HepG2 (cell line): Measurements from ENCODE around the gene ACOXL. TPM values are rescaled to one million over a fixed set of nuclear protein-coding genes. Genes with fewer than 3 reads are reported as not detected.

ENCODE experiments used
- FOXO1 ChIP-seq: sonication (generic); formaldehyde crosslinking; IDR thresholded peaks from 2 replicates; pipeline ENCODE4 v1.4.0; 2020; ENCODE audit warnings: missing genetic modification reagents
- JUNB ChIP-seq: sonication (generic); formaldehyde crosslinking; IDR thresholded peaks from 2 replicates; pipeline ENCODE4 v1.8.0; 2022; ENCODE audit warnings: missing genetic modification reagents, mild to moderate bottlenecking, borderline replicate concordance
- KDM6A ChIP-seq: IDR thresholded peaks from 2 replicates; pipeline ENCODE4 v1.6.1; 2016; ENCODE audit warnings: low read depth
- KLF13 ChIP-seq: sonication (generic); formaldehyde crosslinking; IDR thresholded peaks from 2 replicates; pipeline ENCODE4 v1.4.0; 2020; ENCODE audit warnings: mild to moderate bottlenecking, missing genetic modification reagents
- MZF1 ChIP-seq: sonication (generic); formaldehyde crosslinking; IDR thresholded peaks from 2 replicates; pipeline ENCODE4 v1.8.1; 2023; ENCODE audit warnings: mild to moderate bottlenecking, missing genetic modification reagents, borderline replicate concordance
- PAF1 ChIP-seq: IDR thresholded peaks from 2 replicates; pipeline ENCODE4 v1.6.1; 2016; ENCODE audit warnings: missing genetic modification reagents, missing compliant biosample characterization
- PPARG ChIP-seq: conservative IDR thresholded peaks from 2 replicates; pipeline ENCODE4 v1.6.1; 2016; ENCODE audit warnings: missing biosample characterization, missing genetic modification reagents
- REPIN1 ChIP-seq: sonication (generic); formaldehyde crosslinking; IDR thresholded peaks from 2 replicates; pipeline ENCODE4 v1.8.0; 2022; ENCODE audit warnings: missing genetic modification reagents, low read depth, mild to moderate bottlenecking, borderline replicate concordance
- RFX5 ChIP-seq: IDR thresholded peaks from 2 replicates; pipeline ENCODE4 v1.6.1; 2011; ENCODE audit warnings: low read depth, low read length, improper control_type of control experiment
- SETDB1 ChIP-seq: sonication (generic); formaldehyde crosslinking; IDR thresholded peaks from 2 replicates; pipeline ENCODE4 v1.5.1; 2020; ENCODE audit warnings: missing genetic modification reagents, mild to moderate bottlenecking, borderline replicate concordance
- THAP11 ChIP-seq: IDR thresholded peaks from 2 replicates; pipeline ENCODE4 v1.6.1; 2016; ENCODE audit warnings: missing biosample characterization, missing genetic modification reagents
- ZBTB3 ChIP-seq: sonication (generic); formaldehyde crosslinking; IDR thresholded peaks from 2 replicates; pipeline ENCODE4 v1.4.0; 2020; ENCODE audit warnings: low read depth, mild to moderate bottlenecking, moderate library complexity, missing genetic modification reagents, borderline replicate concordance
- ZMAT3 ChIP-seq: sonication (generic); formaldehyde crosslinking; conservative IDR thresholded peaks from 2 replicates; pipeline ENCODE4 v1.7.0; 2021; ENCODE audit warnings: missing genetic modification reagents
- ZNF136 ChIP-seq: sonication (generic); formaldehyde crosslinking; IDR thresholded peaks from 2 replicates; pipeline ENCODE4 v1.8.1; 2022; ENCODE audit warnings: low read depth, mild to moderate bottlenecking, moderate library complexity, missing genetic modification reagents
- ZNF331 ChIP-seq: sonication (generic); formaldehyde crosslinking; IDR thresholded peaks from 2 replicates; pipeline ENCODE4 v1.4.0; 2020; ENCODE audit warnings: missing genetic modification reagents
- ZNF460 ChIP-seq: sonication (generic); formaldehyde crosslinking; IDR thresholded peaks from 2 replicates; pipeline ENCODE4 v1.5.1; 2020; ENCODE audit warnings: missing genetic modification reagents, mild to moderate bottlenecking, borderline replicate concordance
- ZNF484 ChIP-seq: sonication (generic); formaldehyde crosslinking; IDR thresholded peaks from 2 replicates; pipeline ENCODE4 v1.5.1; 2020; ENCODE audit warnings: mild to moderate bottlenecking, low read depth, missing genetic modification reagents, borderline replicate concordance
- ZNF780A ChIP-seq: sonication (generic); formaldehyde crosslinking; IDR thresholded peaks from 2 replicates; pipeline ENCODE4 v1.8.0; 2022; ENCODE audit warnings: mild to moderate bottlenecking, missing genetic modification reagents, moderate library complexity
- polyA plus RNA-seq, 8 experiments: library from polyadenylated mRNA; depleted of rRNA in 3 of 8; stranded (reverse) in 7 of 8; unstranded in 1 of 8; fragments of >200 nt; fragmentation: Illumina TruSeq in 4 of 8; extraction: Trizol in 4 of 8; gene quantifications; 2 replicates each; pipeline versions ENCODE4 v1.2.1 to v1.2.3, GENCODE V29; 2011 to 2016; ENCODE audit warnings: low read depth in 4 of 8, missing spikeins in 1 of 8, mixed read lengths in 1 of 8; ENCODE audit not compliant: insufficient read depth in 1 of 8
- total RNA-seq, 5 experiments: library from RNA; depleted of rRNA; stranded (reverse); fragments of >200 nt; fragmentation: Illumina TruSeq; extraction: Trizol; gene quantifications; 2 replicates each; pipeline ENCODE4 v1.2.3, GENCODE V29; 2016; ENCODE audit warnings: low read depth in 1 of 5
- TF ChIP-seq, protein P1 (sequence below): sonication (generic); formaldehyde crosslinking; IDR thresholded peaks from 2 replicates; pipeline ENCODE4 v1.5.1; 2020; ENCODE audit warnings: mild to moderate bottlenecking, missing genetic modification reagents
- TF ChIP-seq, protein P2 (sequence below): sonication (generic); formaldehyde crosslinking; IDR thresholded peaks from 2 replicates; pipeline ENCODE4 v1.5.0; 2020; ENCODE audit warnings: mild to moderate bottlenecking, missing genetic modification reagents
- TF ChIP-seq, protein P3 (sequence below): sonication (generic); formaldehyde crosslinking; IDR thresholded peaks from 2 replicates; pipeline ENCODE4 v1.9.0; 2022; ENCODE audit warnings: missing genetic modification reagents, mild to moderate bottlenecking, borderline replicate concordance
- TF ChIP-seq, protein P4 (sequence below): IDR thresholded peaks from 2 replicates; pipeline ENCODE4 v1.6.1; 2016

ACOXL gene
- total and polyA plus RNA-seq, 2 of the 13 experiments (the other 11 are each of a cell fraction or from before 2014, with no cell fraction given): not detected

DNA sequence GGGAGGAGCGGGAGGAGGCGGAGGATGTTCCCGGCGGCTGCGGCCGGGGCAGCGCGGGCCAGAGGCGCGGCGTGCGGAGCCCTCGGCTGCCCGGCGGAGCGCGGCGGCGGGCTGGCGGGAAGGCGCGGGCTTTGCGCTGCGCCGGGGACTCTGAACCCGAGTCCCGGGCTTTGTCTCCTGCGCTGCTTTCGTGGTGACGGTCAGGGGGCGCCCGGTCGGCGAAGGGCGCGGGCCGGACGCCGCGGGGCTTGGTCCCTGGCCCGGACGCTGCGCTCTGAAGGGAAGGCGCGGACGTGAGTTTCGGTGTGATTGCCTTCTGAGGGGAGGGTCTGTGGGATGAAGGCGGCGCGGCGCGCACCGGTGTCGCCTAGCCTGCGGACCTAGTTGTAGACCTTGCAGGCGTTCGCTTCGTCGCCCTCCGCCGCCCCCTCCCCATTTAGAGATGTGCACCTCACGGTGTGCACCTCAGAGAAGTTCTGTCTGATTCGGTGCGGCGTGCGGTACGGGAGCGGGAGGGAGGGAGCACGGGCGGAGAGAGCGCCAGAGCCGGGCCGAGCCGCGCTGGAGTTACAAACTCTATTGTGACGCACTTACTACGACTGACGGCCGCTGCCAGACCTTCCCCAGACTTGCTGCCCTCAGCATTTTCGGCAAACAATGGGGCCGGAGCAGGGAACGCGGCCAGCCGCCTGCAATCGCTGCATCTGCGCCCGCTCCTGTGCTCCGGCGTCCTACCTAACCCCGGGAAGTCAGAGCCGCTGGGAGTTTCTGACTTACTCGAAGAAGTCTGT, 390.5 kb downstream of the ACOXL start (continued):
- TF ChIP-seq, protein P1, sequence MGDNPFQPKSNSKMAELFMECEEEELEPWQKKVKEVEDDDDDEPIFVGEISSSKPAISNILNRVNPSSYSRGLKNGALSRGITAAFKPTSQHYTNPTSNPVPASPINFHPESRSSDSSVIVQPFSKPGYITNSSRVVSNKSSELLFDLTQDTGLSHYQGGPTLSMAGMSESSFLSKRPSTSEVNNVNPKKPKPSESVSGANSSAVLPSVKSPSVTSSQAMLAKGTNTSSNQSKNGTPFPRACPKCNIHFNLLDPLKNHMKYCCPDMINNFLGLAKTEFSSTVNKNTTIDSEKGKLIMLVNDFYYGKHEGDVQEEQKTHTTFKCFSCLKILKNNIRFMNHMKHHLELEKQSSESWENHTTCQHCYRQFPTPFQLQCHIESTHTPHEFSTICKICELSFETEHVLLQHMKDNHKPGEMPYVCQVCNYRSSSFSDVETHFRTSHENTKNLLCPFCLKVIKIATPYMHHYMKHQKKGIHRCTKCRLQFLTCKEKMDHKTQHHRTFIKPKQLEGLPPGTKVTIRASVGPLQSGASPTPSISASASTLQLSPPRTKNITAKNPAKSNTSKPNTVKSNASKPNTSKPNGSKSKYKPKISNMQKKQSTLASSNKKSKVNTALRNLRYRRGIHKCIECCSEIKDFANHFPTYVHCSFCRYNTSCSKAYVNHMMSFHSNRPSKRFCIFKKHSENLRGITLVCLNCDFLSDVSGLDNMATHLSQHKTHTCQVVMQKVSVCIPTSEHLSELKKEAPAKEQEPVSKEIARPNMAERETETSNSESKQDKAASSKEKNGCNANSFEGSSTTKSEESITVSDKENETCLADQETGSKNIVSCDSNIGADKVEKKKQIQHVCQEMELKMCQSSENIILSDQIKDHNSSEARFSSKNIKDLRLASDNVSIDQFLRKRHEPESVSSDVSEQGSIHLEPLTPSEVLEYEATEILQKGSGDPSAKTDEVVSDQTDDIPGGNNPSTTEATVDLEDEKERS (CRISPR knock-in tag): no peak
- TF ChIP-seq THAP11 (CRISPR knock-in tag) (peak; percentile 9), REPIN1 (CRISPR knock-in tag) (no peak), ZNF331 (CRISPR knock-in tag) (no peak), PAF1 (CRISPR knock-in tag) (no peak), KDM6A (CRISPR knock-in tag) (no peak), ZNF136 (CRISPR knock-in tag) (no peak), ZNF780A (no peak), ZMAT3 (CRISPR knock-in tag) (peak; percentile 71), KLF13 (CRISPR knock-in tag) (no peak), PPARG (CRISPR knock-in tag) (no peak), SETDB1 (no peak), RFX5 (peak; percentile 85; the same call in 1 of the 2 replicates), ZNF460 (CRISPR knock-in tag) (no peak), ZBTB3 (CRISPR knock-in tag) (no peak; the same call in 1 of the 2 replicates), JUNB (CRISPR knock-in tag) (no peak), ZNF484 (no peak), MZF1 (CRISPR knock-in tag) (no peak), FOXO1 (CRISPR knock-in tag) (no peak; the same call in 1 of the 2 replicates)
- TF ChIP-seq, protein P2, sequence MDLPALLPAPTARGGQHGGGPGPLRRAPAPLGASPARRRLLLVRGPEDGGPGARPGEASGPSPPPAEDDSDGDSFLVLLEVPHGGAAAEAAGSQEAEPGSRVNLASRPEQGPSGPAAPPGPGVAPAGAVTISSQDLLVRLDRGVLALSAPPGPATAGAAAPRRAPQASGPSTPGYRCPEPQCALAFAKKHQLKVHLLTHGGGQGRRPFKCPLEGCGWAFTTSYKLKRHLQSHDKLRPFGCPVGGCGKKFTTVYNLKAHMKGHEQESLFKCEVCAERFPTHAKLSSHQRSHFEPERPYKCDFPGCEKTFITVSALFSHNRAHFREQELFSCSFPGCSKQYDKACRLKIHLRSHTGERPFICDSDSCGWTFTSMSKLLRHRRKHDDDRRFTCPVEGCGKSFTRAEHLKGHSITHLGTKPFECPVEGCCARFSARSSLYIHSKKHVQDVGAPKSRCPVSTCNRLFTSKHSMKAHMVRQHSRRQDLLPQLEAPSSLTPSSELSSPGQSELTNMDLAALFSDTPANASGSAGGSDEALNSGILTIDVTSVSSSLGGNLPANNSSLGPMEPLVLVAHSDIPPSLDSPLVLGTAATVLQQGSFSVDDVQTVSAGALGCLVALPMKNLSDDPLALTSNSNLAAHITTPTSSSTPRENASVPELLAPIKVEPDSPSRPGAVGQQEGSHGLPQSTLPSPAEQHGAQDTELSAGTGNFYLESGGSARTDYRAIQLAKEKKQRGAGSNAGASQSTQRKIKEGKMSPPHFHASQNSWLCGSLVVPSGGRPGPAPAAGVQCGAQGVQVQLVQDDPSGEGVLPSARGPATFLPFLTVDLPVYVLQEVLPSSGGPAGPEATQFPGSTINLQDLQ: no peak
- TF ChIP-seq, protein P3, sequence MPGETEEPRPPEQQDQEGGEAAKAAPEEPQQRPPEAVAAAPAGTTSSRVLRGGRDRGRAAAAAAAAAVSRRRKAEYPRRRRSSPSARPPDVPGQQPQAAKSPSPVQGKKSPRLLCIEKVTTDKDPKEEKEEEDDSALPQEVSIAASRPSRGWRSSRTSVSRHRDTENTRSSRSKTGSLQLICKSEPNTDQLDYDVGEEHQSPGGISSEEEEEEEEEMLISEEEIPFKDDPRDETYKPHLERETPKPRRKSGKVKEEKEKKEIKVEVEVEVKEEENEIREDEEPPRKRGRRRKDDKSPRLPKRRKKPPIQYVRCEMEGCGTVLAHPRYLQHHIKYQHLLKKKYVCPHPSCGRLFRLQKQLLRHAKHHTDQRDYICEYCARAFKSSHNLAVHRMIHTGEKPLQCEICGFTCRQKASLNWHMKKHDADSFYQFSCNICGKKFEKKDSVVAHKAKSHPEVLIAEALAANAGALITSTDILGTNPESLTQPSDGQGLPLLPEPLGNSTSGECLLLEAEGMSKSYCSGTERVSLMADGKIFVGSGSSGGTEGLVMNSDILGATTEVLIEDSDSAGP (CRISPR knock-in tag): no peak; the same call in 1 of the 2 replicates
- TF ChIP-seq, protein P4, sequence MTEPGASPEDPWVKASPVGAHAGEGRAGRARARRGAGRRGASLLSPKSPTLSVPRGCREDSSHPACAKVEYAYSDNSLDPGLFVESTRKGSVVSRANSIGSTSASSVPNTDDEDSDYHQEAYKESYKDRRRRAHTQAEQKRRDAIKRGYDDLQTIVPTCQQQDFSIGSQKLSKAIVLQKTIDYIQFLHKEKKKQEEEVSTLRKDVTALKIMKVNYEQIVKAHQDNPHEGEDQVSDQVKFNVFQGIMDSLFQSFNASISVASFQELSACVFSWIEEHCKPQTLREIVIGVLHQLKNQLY (CRISPR knock-in tag): no peak
